HepG2 (cell line): ENCODE results near the gene ITGAV. TPM values are rescaled to one million over a fixed set of nuclear protein-coding genes. Genes with fewer than 3 reads are reported as not detected.

Experiments
- ATAC-seq: fragments of 200-7000 bp; cut with Tn5 transposase; 3 replicates; pipeline ENCODE4 v1.9.1; 2020; ENCODE audit warnings: mild to moderate bottlenecking, moderate library complexity
- BruUV-seq: library from RNA; stranded (reverse); fragments of 400-500 nt; replicated peaks from 2 replicates; lab custom pipeline; 2021; lab: Mats Ljungman, UMichigan
- CTCF ChIA-PET: fragments of 300-600 bp; formaldehyde crosslinking; extraction: SDS; loops from one replicate; lab custom pipeline; 2021; ENCODE audit warnings: low total read pairs, inconsistent platforms, low intra/inter-chr PET ratio; lab: Yijun Ruan, JAX
- POLR2A ChIA-PET: fragments of 350-600 bp; sonication (Branson Sonifier 250); formaldehyde crosslinking; loops from one replicate; lab custom pipeline; 2020; ENCODE audit warnings: antibody characterized with exemption, inconsistent platforms; lab: Yijun Ruan, JAX
- DNase-seq: peaks from one replicate; pipeline ENCODE4 v3.0.0-alpha.2; 2015; ENCODE audit warnings: low spot score
- FAIRE-seq: peaks from 3 replicates; lab custom pipeline; 2011; peaks lifted over from hg19 to GRCh38; lab: Jason Lieb, UNC
- H2AFZ ChIP-seq: one replicate; pipeline ENCODE4 v1.6.1; 2011; ENCODE audit warnings: low read length, inconsistent platforms
- H3K27ac ChIP-seq: fragments of 300-600 bp; 3 replicates; pipeline ENCODE4 v1.8.0; 2011; ENCODE audit warnings: mixed run types, mild to moderate bottlenecking, mixed read lengths, low read length, inconsistent platforms; ENCODE audit not compliant: insufficient read depth; ENCODE audit errors: extremely low read length
- H3K27me3 ChIP-seq, 2 experiments: fragments of 200-600 bp in 1 of 2; 2 replicates in 1 of 2; 3 replicates in 1 of 2; pipeline versions ENCODE4 v1.6.0 to v1.8.0; 2011; ENCODE audit warnings: low read length in 2 of 2, mild to moderate bottlenecking in 2 of 2, moderate library complexity in 2 of 2, inconsistent platforms in 1 of 2; ENCODE audit not compliant: insufficient read depth in 2 of 2, control insufficient read depth in 1 of 2
- H3K36me3 ChIP-seq, 2 experiments: fragments of 200-600 bp in 1 of 2; replicated peaks in 1 of 2; 2 replicates in 1 of 2; 3 replicates in 1 of 2; pipeline versions ENCODE4 v1.5.1 to v1.8.0; 2011; ENCODE audit warnings: low read length in 2 of 2, inconsistent platforms in 1 of 2; ENCODE audit not compliant: insufficient read depth in 2 of 2, control insufficient read depth in 1 of 2
- H3K4me1 ChIP-seq: 2 replicates; pipeline ENCODE4 v1.5.1; 2012; ENCODE audit warnings: low read length, inconsistent platforms; ENCODE audit not compliant: insufficient read depth
- H3K4me2 ChIP-seq: 2 replicates; pipeline ENCODE4 v1.6.0; 2011; ENCODE audit warnings: low read depth, low read length, inconsistent platforms
- H3K4me3 ChIP-seq, 3 experiments: fragments of 200-600 bp in 1 of 3; sonication (generic), shearing (Covaris generic) in 1 of 3; replicated peaks in 1 of 3; 2 replicates each; pipeline ENCODE4 v1.5.1; 2011 to 2016; ENCODE audit warnings: low read length in 3 of 3, inconsistent platforms in 2 of 3, low read depth in 2 of 3, mild to moderate bottlenecking in 2 of 3, control low read depth in 1 of 3, mixed read lengths in 1 of 3; ENCODE audit not compliant: insufficient read depth in 1 of 3
- H3K79me2 ChIP-seq: one replicate; pipeline ENCODE4 v1.6.1; 2011; ENCODE audit warnings: low read length, inconsistent platforms; ENCODE audit not compliant: insufficient read depth
- H3K9ac ChIP-seq: 2 replicates; pipeline ENCODE4 v1.6.0; 2011; ENCODE audit warnings: mild to moderate bottlenecking, low read depth, low read length, inconsistent platforms; ENCODE audit not compliant: insufficient read depth
- H3K9me3 ChIP-seq: 2 replicates; pipeline ENCODE4 v1.5.1; 2012; ENCODE audit warnings: mild to moderate bottlenecking, low read length
- H4K20me1 ChIP-seq: 2 replicates; pipeline ENCODE4 v1.6.0; 2011; ENCODE audit warnings: inconsistent platforms, mild to moderate bottlenecking, low read length, moderate library complexity; ENCODE audit not compliant: insufficient read depth
- AGO1 ChIP-seq: fragments of 200-400 bp; formaldehyde crosslinking; IDR thresholded peaks from 2 replicates; pipeline ENCODE4 v1.6.1; 2017; ENCODE audit warnings: mild to moderate bottlenecking, low read depth, low read length, moderate library complexity; ENCODE audit not compliant: poor library complexity, severe bottlenecking
- ATF1 ChIP-seq: IDR thresholded peaks from 2 replicates; pipeline ENCODE4 v1.6.1; 2016; ENCODE audit warnings: mild to moderate bottlenecking, control low read depth
- MLX ChIP-seq: IDR thresholded peaks from 2 replicates; pipeline ENCODE4 v1.6.1; 2016
- PITX1 ChIP-seq: sonication (generic); formaldehyde crosslinking; IDR thresholded peaks from 2 replicates; pipeline ENCODE4 v1.5.1; 2020; ENCODE audit warnings: mild to moderate bottlenecking, missing genetic modification reagents
- RXRA ChIP-seq: sonication (generic); formaldehyde crosslinking; IDR thresholded peaks from 2 replicates; pipeline ENCODE4 v1.5.1; 2020; ENCODE audit warnings: missing genetic modification reagents
- TOPORS ChIP-seq: sonication (generic); formaldehyde crosslinking; IDR thresholded peaks from 2 replicates; pipeline ENCODE4 v1.8.0; 2023; ENCODE audit warnings: mild to moderate bottlenecking, missing genetic modification reagents
- TSC22D2 ChIP-seq: sonication (generic); formaldehyde crosslinking; IDR thresholded peaks from 2 replicates; pipeline ENCODE4 v1.5.1; 2020; ENCODE audit warnings: missing genetic modification reagents, mild to moderate bottlenecking, borderline replicate concordance
- ZBED4 ChIP-seq: sonication (generic); formaldehyde crosslinking; IDR thresholded peaks from 2 replicates; pipeline ENCODE4 v1.4.0; 2020; ENCODE audit warnings: missing genetic modification reagents, borderline replicate concordance
- ZBTB37 ChIP-seq: sonication (generic); formaldehyde crosslinking; IDR thresholded peaks from 2 replicates; pipeline ENCODE4 v1.4.0; 2020; ENCODE audit warnings: mild to moderate bottlenecking, missing genetic modification reagents
- ZNF10 ChIP-seq: sonication (generic); formaldehyde crosslinking; IDR thresholded peaks from 2 replicates; pipeline ENCODE4 v1.4.0; 2020; ENCODE audit warnings: mild to moderate bottlenecking, low read depth, missing genetic modification reagents, borderline replicate concordance
- ZNF296 ChIP-seq: sonication (generic); formaldehyde crosslinking; conservative IDR thresholded peaks from 2 replicates; pipeline ENCODE4 v1.5.0; 2020; ENCODE audit warnings: mild to moderate bottlenecking, missing genetic modification reagents
- ZNF317 ChIP-seq: sonication (generic); formaldehyde crosslinking; IDR thresholded peaks from 2 replicates; pipeline ENCODE4 v1.5.0; 2020; ENCODE audit warnings: mild to moderate bottlenecking, missing genetic modification reagents
- ZNF605 ChIP-seq: sonication (generic); formaldehyde crosslinking; IDR thresholded peaks from 2 replicates; pipeline ENCODE4 v1.8.0; 2022; ENCODE audit warnings: mild to moderate bottlenecking, missing genetic modification reagents
- ZNF775 ChIP-seq: sonication (generic); formaldehyde crosslinking; IDR thresholded peaks from 2 replicates; pipeline ENCODE4 v1.4.0; 2020; ENCODE audit warnings: missing genetic modification reagents, mild to moderate bottlenecking, moderate library complexity, borderline replicate concordance
- ZNF792 ChIP-seq: IDR thresholded peaks from 2 replicates; pipeline ENCODE4 v1.6.1; 2016
- ZNF841 ChIP-seq: sonication (generic); formaldehyde crosslinking; IDR thresholded peaks from 2 replicates; pipeline ENCODE4 v1.8.1; 2023; ENCODE audit warnings: missing genetic modification reagents, borderline replicate concordance
- ZNF891 ChIP-seq: sonication (generic); formaldehyde crosslinking; IDR thresholded peaks from 2 replicates; pipeline ENCODE4 v1.5.0; 2020; ENCODE audit warnings: mild to moderate bottlenecking, missing genetic modification reagents
- WGBS: methylation state at CpG from one replicate; pipeline ENCODE4 v1.1.6; 2017; ENCODE audit warnings: low lambda C conversion rate; 5-methylcytosine and 5-hydroxymethylcytosine counted together
- in situ Hi-C: cut with HindIII; loops from 2 replicates; pipeline ENCODE4 v1.10.0; 2017; ENCODE audit warnings: low pct_unique_long_range_greater_than_20kb; ENCODE audit not compliant: extremely low pct_ligation_motif_present
- intact Hi-C: fragments of 100-400 bp; cut with micrococcal nuclease; formaldehyde crosslinking; loops from one replicate; pipeline ENCODE4 v1.10.0; 2022; ENCODE audit not compliant: unreplicated experiment
- polyA plus RNA-seq, 8 experiments: library from polyadenylated mRNA; depleted of rRNA in 3 of 8; stranded (reverse) in 7 of 8; unstranded in 1 of 8; fragments of >200 nt; fragmentation: Illumina TruSeq in 4 of 8; extraction: Trizol in 4 of 8; gene quantifications; 2 replicates each; pipeline versions ENCODE4 v1.2.1 to v1.2.3, GENCODE V29; 2011 to 2016; ENCODE audit warnings: low read depth in 4 of 8, missing spikeins in 1 of 8, mixed read lengths in 1 of 8; ENCODE audit not compliant: insufficient read depth in 1 of 8
- total RNA-seq, 5 experiments: library from RNA; depleted of rRNA; stranded (reverse); fragments of >200 nt; fragmentation: Illumina TruSeq; extraction: Trizol; gene quantifications; 2 replicates each; pipeline ENCODE4 v1.2.3, GENCODE V29; 2016; ENCODE audit warnings: low read depth in 1 of 5

Gene ITGAV
- total and polyA plus RNA-seq, 2 of the 13 experiments (the other 11 are each of a cell fraction or from before 2014, with no cell fraction given), result 59.1 to 60.4 TPM

- no peak for TF ChIP-seq ZNF296 (CRISPR knock-in tag)
Observed at GRCh38 chr2:186645999-186646398, 56.1 kb downstream of the ITGAV start (continued).

- CTCF ChIA-PET, result no interaction called here
- H3K79me2 ChIP-seq, result no peaks in the 10 kb centered on the region
Observed at GRCh38 chr2:186648130-186648529, 58.3 kb downstream of the ITGAV start.

GRCh38 chr2:186653511-186653910 lies 63.7 kb downstream of the ITGAV start:
- CTCF ChIA-PET, result no interaction called here
- Histone ChIP-seq H3K9ac (no peak overlapping the region), H3K79me2 (no peaks in the 10 kb centered on the region), H2AFZ (no peak overlapping the region), H3K4me2 (no peak overlapping the region), H3K27me3 (no peaks in the 10 kb centered on the region), H3K27ac (no peak overlapping the region), H3K4me1 (no peaks in the 10 kb centered on the region), H4K20me1 (no peaks in the 10 kb centered on the region), H3K36me3 (peaks cover 13 to 41% of the 10 kb centered on the region in 2 experiments; a peak in 4 of 5 replicates), H3K4me3 (no peak overlapping the region), H3K9me3 (no peaks in the 10 kb centered on the region)
- WGBS, result 95% methylated on average over 1 of the region's 1 CpG
- ATAC-seq, result no peak
- no peak for DNase-seq
- intact Hi-C loops (no loop called here), in situ Hi-C loops (no loop called here)
- POLR2A ChIA-PET, result no interaction called here
- FAIRE-seq, result no peak
- no TSS peak for BruUV-seq
- TF ChIP-seq ZBTB37, result no peak
- no peak for TF ChIP-seq MLX (CRISPR knock-in tag)
- TF ChIP-seq ZNF841 (CRISPR knock-in tag), result no peak
- TF ChIP-seq TSC22D2 (CRISPR knock-in tag), result no peak
- TF ChIP-seq ZBED4 (CRISPR knock-in tag), result no peak
- no peak for TF ChIP-seq RXRA (CRISPR knock-in tag)
- no peak for TF ChIP-seq ZNF317 (CRISPR knock-in tag)

More at GRCh38 chr2:186648130-186648529, 58.3 kb downstream of the ITGAV start:
- Histone ChIP-seq H4K20me1 (no peaks in the 10 kb centered on the region), H3K27me3 (no peaks in the 10 kb centered on the region), H3K27ac (no peak overlapping the region), H3K36me3 (peaks cover 6 to 24% of the 10 kb centered on the region in 2 experiments; a peak in 4 of 5 replicates), H2AFZ (no peak overlapping the region), H3K4me3 (no peak overlapping the region), H3K4me2 (no peak overlapping the region), H3K9ac (no peak overlapping the region), H3K9me3 (no peaks in the 10 kb centered on the region), H3K4me1 (no peaks in the 10 kb centered on the region)
- POLR2A ChIA-PET, result no interaction called here
- no peak for DNase-seq
- intact Hi-C loops (no loop called here), in situ Hi-C loops (no loop called here)
- no peak for ATAC-seq
- FAIRE-seq, result no peak
- BruUV-seq, result no TSS peak
- 97% methylated on average over 2 of the region's 2 CpGs for WGBS
- no peak for TF ChIP-seq ZNF775 (CRISPR knock-in tag)
- no peak for TF ChIP-seq ZNF605 (CRISPR knock-in tag)
- no peak for TF ChIP-seq TOPORS (CRISPR knock-in tag)
- no peak for TF ChIP-seq ZNF891 (CRISPR knock-in tag)
- TF ChIP-seq ZNF792 (CRISPR knock-in tag), result no peak
- TF ChIP-seq ZNF10 (CRISPR knock-in tag), result no peak
- no peak for TF ChIP-seq RXRA (CRISPR knock-in tag)
- no peak for TF ChIP-seq AGO1
- TF ChIP-seq ATF1, result no peak
- no peak for TF ChIP-seq PITX1 (CRISPR knock-in tag)
